Endometrial microvascular endothelial cells (primary cell): ENCODE measurements around the gene FKBP1B. TPM values are rescaled to one million over a fixed set of nuclear protein-coding genes. Genes with fewer than 3 reads are reported as not detected.
"Not testable (repeated sequence)": the region's sequence is repeated elsewhere in the genome, so short reads cannot be mapped to it uniquely, and the experiment has no call there.

Experiments used
- in situ Hi-C: cut with HindIII; loops from 2 replicates; pipeline ENCODE4 v1.10.0; 2017; ENCODE audit warnings: low sequenced_read_pairs, low pct_unique_long_range_greater_than_20kb; ENCODE audit errors: inconsistent ontology term
- total RNA-seq: library from RNA; depleted of rRNA; stranded (reverse); fragments of >200 nt; gene quantifications from one replicate; pipeline ENCODE4 v1.2.3, GENCODE V29; 2015; ENCODE audit errors: inconsistent ontology term

FKBP1B gene
- total RNA-seq, 1 donor from 2014 or later = 12.3 TPM

GRCh38 chr2:24086241-24086640, 36.7 kb downstream of the FKBP1B start:
- in situ Hi-C loops = no loop called here

- in situ Hi-C loops = no loop called here
Measured at GRCh38 chr2:24087032-24087431, 37.5 kb downstream of the FKBP1B start.

GRCh38 chr2:24088821-24089359, 39.3 kb downstream of the FKBP1B start:
- in situ Hi-C loops = no loop called here

GRCh38 chr2:24093270-24093669, 43.7 kb downstream of the FKBP1B start:
- in situ Hi-C loops = not testable (repeated sequence)

- in situ Hi-C loops = not testable (repeated sequence)
Measured at GRCh38 chr2:24095171-24095677, 45.7 kb downstream of the FKBP1B start.

GRCh38 chr2:24100732-24101131, 51.2 kb downstream of the FKBP1B start:
- in situ Hi-C loops = not testable (repeated sequence)

- in situ Hi-C loops = no loop called here
Measured at GRCh38 chr2:24101992-24102391, 52.5 kb downstream of the FKBP1B start.

GRCh38 chr2:24102677-24103076, 53.1 kb downstream of the FKBP1B start:
- in situ Hi-C loops = no loop called here

GRCh38 chr2:24104110-24104650, 54.6 kb downstream of the FKBP1B start:
- in situ Hi-C loops = no loop called here

- in situ Hi-C loops = no loop called here
Measured at GRCh38 chr2:24104906-24105305, 55.4 kb downstream of the FKBP1B start.

- in situ Hi-C loops = no loop called here
Measured at GRCh38 chr2:24105816-24106215, 56.3 kb downstream of the FKBP1B start.

- in situ Hi-C loops = no loop called here
Measured at GRCh38 chr2:24106786-24107185, 57.2 kb downstream of the FKBP1B start.

GRCh38 chr2:24107336-24107735, 57.8 kb downstream of the FKBP1B start:
- in situ Hi-C loops = no loop called here

GRCh38 chr2:24109431-24109830, 59.9 kb downstream of the FKBP1B start:
- in situ Hi-C loops = not testable (repeated sequence)

- in situ Hi-C loops = no loop called here
Measured at GRCh38 chr2:24110660-24111303, 61.2 kb downstream of the FKBP1B start.

- in situ Hi-C loops = no loop called here
Measured at GRCh38 chr2:24111407-24111901, 61.9 kb downstream of the FKBP1B start.

Other genes starting within 250 kb of the FKBP1B start
- gene ATAD2B, start 122.6 kb upstream of the FKBP1B start, total RNA-seq = 5.0 TPM
- gene UBXN2A, start 109.3 kb upstream of the FKBP1B start, total RNA-seq = 12.0 TPM
- 1.5 TPM for gene MFSD2B, start 39.7 kb upstream of the FKBP1B start, total RNA-seq
- gene WDCP, start 2.4 kb upstream of the FKBP1B start, total RNA-seq = 19.2 TPM
- gene SF3B6, start 26.6 kb downstream of the FKBP1B start, total RNA-seq = 145 TPM
- gene TP53I3, start 35.1 kb downstream of the FKBP1B start, total RNA-seq = 120 TPM
- 1.5 TPM for gene PFN4, start 73.6 kb downstream of the FKBP1B start, total RNA-seq
- 10.8 TPM for gene FAM228B, start 73.7 kb downstream of the FKBP1B start, total RNA-seq
- gene FAM228A, start 125.3 kb downstream of the FKBP1B start, total RNA-seq = not detected